ENCODE results near the gene SLC41A1. TPM values are rescaled to one million over a fixed set of nuclear protein-coding genes. Genes with fewer than 3 reads are reported as not detected.

The SLC41A1 gene
- total RNA-seq, 1 donor from 2014 or later: 22.4 TPM

- DNase-seq (ENCODE audit: low read depth) (no peak), FAIRE-seq (no peak)
- Histone ChIP-seq H3K4me2 (ENCODE audit: low read length) (no peak overlapping the region), H3K4me1 (ENCODE audit: insufficient read depth, low read length) (no peaks in the 10 kb centered on the region), H3K79me2 (ENCODE audit: insufficient read depth, low read length) (no peaks in the 10 kb centered on the region), H3K36me3 (ENCODE audit: insufficient read depth, low read length) (no peaks in the 10 kb centered on the region), H2AFZ (ENCODE audit: low read depth, low read length) (no peak overlapping the region), H3K27me3 (ENCODE audit: insufficient read depth, low read length) (peaks cover 9% of the 10 kb centered on the region), H4K20me1 (ENCODE audit: insufficient read depth, low read length) (no peaks in the 10 kb centered on the region), H3K9me3 (ENCODE audit: insufficient read depth, low read depth, low read length) (no peaks in the 10 kb centered on the region), H3K4me3 (ENCODE audit: insufficient read depth, low read depth, low read length) (no peak overlapping the region), H3K27ac (ENCODE audit: low read depth, low read length) (no peak overlapping the region), H3K9ac (ENCODE audit: low read length) (no peak overlapping the region)
- H3K36me3 Mint-ChIP-seq (ENCODE audit: low read depth, unreplicated experiment): no peaks in the 10 kb centered on the region
- peaks cover 6% of the 10 kb centered on the region for H3K9me3 Mint-ChIP-seq (ENCODE audit: unreplicated experiment)
- H3K27ac Mint-ChIP-seq (ENCODE audit: unreplicated experiment): no peak overlapping the region
- TF ChIP-seq CTCF (IDR thresholded peaks at IDR 0.05; ENCODE audit: insufficient read depth, low read depth, low read length) (no peak), EZH2 (IDR thresholded peaks at IDR 0.05; ENCODE audit: insufficient read depth, low read length) (no peak)
- H3K4me1 Mint-ChIP-seq (ENCODE audit: low read depth, unreplicated experiment): peaks cover 9% of the 10 kb centered on the region
- H3K4me3 Mint-ChIP-seq (ENCODE audit: unreplicated experiment): no peak overlapping the region
- H3K27me3 Mint-ChIP-seq (ENCODE audit: low read depth, unreplicated experiment): peaks cover 15% of the 10 kb centered on the region
These were observed 19.3 kb upstream of the SLC41A1 start for GRCh38 chr1:205832326-205832751.

GRCh38 chr1:205827623-205828022 is 14.6 kb upstream of the SLC41A1 start:
- no peak for DNase-seq (ENCODE audit: low read depth)
- no peak overlapping the region for H3K27ac Mint-ChIP-seq (ENCODE audit: unreplicated experiment)

More at GRCh38 chr1:205827623-205828022, 14.6 kb upstream of the SLC41A1 start:
- no peak overlapping the region for H3K4me2 ChIP-seq (ENCODE audit: low read length)
- peaks cover 9% of the 10 kb centered on the region for H3K4me1 Mint-ChIP-seq (ENCODE audit: low read depth, unreplicated experiment)
- peaks cover 25% of the 10 kb centered on the region for H3K27me3 ChIP-seq (ENCODE audit: insufficient read depth, low read length)
- peaks cover 28% of the 10 kb centered on the region for H3K27me3 Mint-ChIP-seq (ENCODE audit: low read depth, unreplicated experiment)
- H3K36me3 Mint-ChIP-seq (ENCODE audit: low read depth, unreplicated experiment): no peaks in the 10 kb centered on the region
- H3K27ac ChIP-seq (ENCODE audit: low read depth, low read length): no peak overlapping the region
- no peaks in the 10 kb centered on the region for H3K36me3 ChIP-seq (ENCODE audit: insufficient read depth, low read length)
- H4K20me1 ChIP-seq (ENCODE audit: insufficient read depth, low read length): no peaks in the 10 kb centered on the region
- H3K4me1 ChIP-seq (ENCODE audit: insufficient read depth, low read length): no peaks in the 10 kb centered on the region
- H2AFZ ChIP-seq (ENCODE audit: low read depth, low read length): no peak overlapping the region
- no peak overlapping the region for H3K4me3 ChIP-seq (ENCODE audit: insufficient read depth, low read depth, low read length)
- no peak overlapping the region for H3K9ac ChIP-seq (ENCODE audit: low read length)
- no peaks in the 10 kb centered on the region for H3K79me2 ChIP-seq (ENCODE audit: insufficient read depth, low read length)
- no peak for TF ChIP-seq CTCF (IDR thresholded peaks at IDR 0.05; ENCODE audit: insufficient read depth, low read depth, low read length)
- no peak for TF ChIP-seq EZH2 (IDR thresholded peaks at IDR 0.05; ENCODE audit: insufficient read depth, low read length)
- no peaks in the 10 kb centered on the region for H3K9me3 ChIP-seq (ENCODE audit: insufficient read depth, low read depth, low read length)
- H3K4me3 Mint-ChIP-seq (ENCODE audit: unreplicated experiment): no peak overlapping the region
- peaks cover 6% of the 10 kb centered on the region for H3K9me3 Mint-ChIP-seq (ENCODE audit: unreplicated experiment)
- FAIRE-seq: no peak
